GM23338 (cell line): Measurements from ENCODE around the gene C4BPA. TPM values are rescaled to one million over a fixed set of nuclear protein-coding genes. Genes with fewer than 3 reads are reported as not detected.

ENCODE experiments used
- ATAC-seq: fragments of 200-7000 bp; cut with Tn5 transposase; 3 replicates; pipeline ENCODE4 v1.9.1; 2020
- DNase-seq: peaks from one replicate; pipeline ENCODE4 v3.0.0-alpha.2; 2015; ENCODE audit warnings: low spot score
- H2AFZ ChIP-seq: fragments of 200-600 bp; sonication (generic); 2 replicates; pipeline ENCODE4 v1.8.0; 2016; ENCODE audit warnings: antibody characterized with exemption, mild to moderate bottlenecking, moderate library complexity
- H3F3A ChIP-seq: fragments of 200-600 bp; sonication (generic); replicated peaks from 2 replicates; pipeline ENCODE4 v1.8.0; 2017; ENCODE audit warnings: antibody characterized with exemption, mixed run types, low read depth
- H3K27ac ChIP-seq: fragments of 200-600 bp; sonication (generic); 2 replicates; pipeline ENCODE4 v1.6.1; 2016; ENCODE audit warnings: low read depth
- H3K27me3 ChIP-seq: fragments of 200-600 bp; sonication (generic); 2 replicates; pipeline ENCODE4 v1.8.0; 2016; ENCODE audit warnings: mild to moderate bottlenecking, mixed run types, moderate library complexity; ENCODE audit not compliant: insufficient read depth
- H3K36me3 ChIP-seq: fragments of 200-600 bp; sonication (generic); 2 replicates; pipeline ENCODE4 v1.8.0; 2016; ENCODE audit warnings: mild to moderate bottlenecking; ENCODE audit not compliant: insufficient read depth
- H3K4me1 ChIP-seq: fragments of 200-600 bp; sonication (generic); 2 replicates; pipeline ENCODE4 v1.8.0; 2016; ENCODE audit warnings: mild to moderate bottlenecking, moderate library complexity; ENCODE audit not compliant: insufficient read depth
- H3K4me2 ChIP-seq: fragments of 200-600 bp; sonication (generic); 2 replicates; pipeline ENCODE4 v1.7.1; 2017; ENCODE audit warnings: mixed run types
- H3K4me3 ChIP-seq: fragments of 200-600 bp; sonication (generic); 2 replicates; pipeline ENCODE4 v1.6.1; 2016; ENCODE audit warnings: mixed run types
- H3K79me2 ChIP-seq: fragments of 200-600 bp; sonication (generic); replicated peaks from 2 replicates; pipeline ENCODE4 v1.8.0; 2017; ENCODE audit warnings: mild to moderate bottlenecking; ENCODE audit not compliant: insufficient read depth
- H3K9me2 ChIP-seq: fragments of 200-600 bp; sonication (generic); 2 replicates; pipeline ENCODE4 v1.8.0; 2017; ENCODE audit not compliant: insufficient read depth
- H4K20me1 ChIP-seq: fragments of 200-600 bp; sonication (generic); replicated peaks from 2 replicates; pipeline ENCODE4 v1.8.0; 2017; ENCODE audit warnings: mild to moderate bottlenecking; ENCODE audit not compliant: insufficient read depth
- H3K27ac Mint-ChIP-seq: 2 replicates; pipeline ENCODE4 v1.8.0; 2020; ENCODE audit warnings: inconsistent platforms, mild to moderate bottlenecking, moderate library complexity, mixed read lengths
- H3K27me3 Mint-ChIP-seq: 3 replicates; pipeline ENCODE4 v1.8.0; 2022; ENCODE audit warnings: low read depth, mild to moderate bottlenecking, moderate library complexity, mixed read lengths, inconsistent platforms; ENCODE audit not compliant: insufficient read depth, poor library complexity
- H3K36me3 Mint-ChIP-seq: 3 replicates; pipeline ENCODE4 v1.8.0; 2021; ENCODE audit warnings: low read depth, mild to moderate bottlenecking, inconsistent platforms, moderate library complexity, mixed read lengths
- H3K4me1 Mint-ChIP-seq: 3 replicates; pipeline ENCODE4 v1.8.0; 2020; ENCODE audit warnings: mild to moderate bottlenecking, inconsistent platforms, mixed read lengths
- H3K4me3 Mint-ChIP-seq: 3 replicates; pipeline ENCODE4 v1.8.0; 2021; ENCODE audit warnings: moderate library complexity, mild to moderate bottlenecking, inconsistent platforms, mixed read lengths
- H3K9me3 Mint-ChIP-seq: 3 replicates; pipeline ENCODE4 v1.8.0; 2020; ENCODE audit warnings: moderate library complexity, mild to moderate bottlenecking, inconsistent platforms, mixed read lengths
- ETS1 ChIP-seq: IDR thresholded peaks from 2 replicates; pipeline ENCODE4 v1.6.1; 2016; ENCODE audit warnings: antibody characterized with exemption
- EZH2 ChIP-seq: fragments of 200-600 bp; sonication (generic); IDR thresholded peaks from one replicate; pipeline ENCODE4 v1.8.0; 2017; ENCODE audit warnings: antibody characterized with exemption, mild to moderate bottlenecking, low read depth; ENCODE audit not compliant: unreplicated experiment
- JUNB ChIP-seq: IDR thresholded peaks from one replicate; pipeline ENCODE4 v1.6.1; 2016; ENCODE audit warnings: antibody characterized with exemption; ENCODE audit not compliant: unreplicated experiment
- NANOG ChIP-seq: IDR thresholded peaks from 2 replicates; pipeline ENCODE4 v1.6.1; 2016; ENCODE audit warnings: antibody characterized with exemption, borderline replicate concordance
- POLR2AphosphoS5 ChIP-seq: IDR thresholded peaks from 2 replicates; pipeline ENCODE4 v1.6.1; 2016; ENCODE audit warnings: antibody characterized with exemption, low read depth
- ZNF331 ChIP-seq: fragments of 250-450 bp; sonication (Bioruptor Pico); IDR thresholded peaks from 2 replicates; pipeline ENCODE4 v1.5.0; 2020; ENCODE audit warnings: low read depth, mild to moderate bottlenecking, moderate library complexity
- ZNF462 ChIP-seq: fragments of 250-450 bp; sonication (Bioruptor Pico); IDR thresholded peaks from 2 replicates; pipeline ENCODE4 v1.5.0; 2020; ENCODE audit warnings: mild to moderate bottlenecking, moderate library complexity
- polyA plus RNA-seq: library from polyadenylated mRNA; unstranded; fragments of >200 nt; fragmentation: Nextera tagmentation; extraction: Ambion mirVana; gene quantifications from 2 replicates; pipeline ENCODE4 v1.2.1, GENCODE V29; 2016
- total RNA-seq: library from RNA; depleted of rRNA; stranded (reverse); fragments of >200 nt; shearing (Covaris generic); gene quantifications from 2 replicates; pipeline ENCODE4 v1.2.3, GENCODE V29; 2014

The C4BPA gene
- total and polyA plus RNA-seq, 2 experiments from 2014 or later: not detected

GRCh38 chr1:207174913-207175312 is 70.9 kb downstream of the C4BPA start:
- Histone ChIP-seq H4K20me1 (no peaks in the 10 kb centered on the region), H3K27ac (no peak overlapping the region), H3K9me2 (no peaks in the 10 kb centered on the region), H3K36me3 (no peaks in the 10 kb centered on the region), H3K4me1 (no peaks in the 10 kb centered on the region), H2AFZ (no peak overlapping the region), H3K4me2 (no peak overlapping the region), H3K27me3 (no peaks in the 10 kb centered on the region), H3F3A (no peaks in the 10 kb centered on the region), H3K79me2 (no peaks in the 10 kb centered on the region), H3K4me3 (no peak overlapping the region)
- H3K4me3 Mint-ChIP-seq: no peak overlapping the region
- no peak for TF ChIP-seq ETS1
- no peak for TF ChIP-seq EZH2
- no peak for TF ChIP-seq ZNF462 (CRISPR knock-in tag)
- no peak for TF ChIP-seq NANOG
- no peak for TF ChIP-seq POLR2AphosphoS5
- TF ChIP-seq ZNF331: no peak
- no peak for TF ChIP-seq JUNB
- no peaks in the 10 kb centered on the region for H3K36me3 Mint-ChIP-seq
- H3K27me3 Mint-ChIP-seq: no peaks in the 10 kb centered on the region
- DNase-seq (no peak), ATAC-seq (no peak)
- H3K4me1 Mint-ChIP-seq: peaks cover 3% of the 10 kb centered on the region; the same call in 1 of the 3 replicates
- no peaks in the 10 kb centered on the region; the same call in 2 of the 3 replicates for H3K9me3 Mint-ChIP-seq
- H3K27ac Mint-ChIP-seq: no peak overlapping the region
